HG03108 (cell line): ENCODE data around the gene MAP7D3.
"Not testable (repeated sequence)": the region's sequence is repeated elsewhere in the genome, so short reads cannot be mapped to it uniquely, and the experiment has no call there.

ENCODE experiments used
- ATAC-seq: cut with Tn5 transposase; IDR thresholded peaks from one replicate; pipeline ENCODE4 v1.9.1; 2021; ENCODE audit warnings: moderate library complexity; ENCODE audit not compliant: unreplicated experiment

Gene MAP7D3

DNA sequence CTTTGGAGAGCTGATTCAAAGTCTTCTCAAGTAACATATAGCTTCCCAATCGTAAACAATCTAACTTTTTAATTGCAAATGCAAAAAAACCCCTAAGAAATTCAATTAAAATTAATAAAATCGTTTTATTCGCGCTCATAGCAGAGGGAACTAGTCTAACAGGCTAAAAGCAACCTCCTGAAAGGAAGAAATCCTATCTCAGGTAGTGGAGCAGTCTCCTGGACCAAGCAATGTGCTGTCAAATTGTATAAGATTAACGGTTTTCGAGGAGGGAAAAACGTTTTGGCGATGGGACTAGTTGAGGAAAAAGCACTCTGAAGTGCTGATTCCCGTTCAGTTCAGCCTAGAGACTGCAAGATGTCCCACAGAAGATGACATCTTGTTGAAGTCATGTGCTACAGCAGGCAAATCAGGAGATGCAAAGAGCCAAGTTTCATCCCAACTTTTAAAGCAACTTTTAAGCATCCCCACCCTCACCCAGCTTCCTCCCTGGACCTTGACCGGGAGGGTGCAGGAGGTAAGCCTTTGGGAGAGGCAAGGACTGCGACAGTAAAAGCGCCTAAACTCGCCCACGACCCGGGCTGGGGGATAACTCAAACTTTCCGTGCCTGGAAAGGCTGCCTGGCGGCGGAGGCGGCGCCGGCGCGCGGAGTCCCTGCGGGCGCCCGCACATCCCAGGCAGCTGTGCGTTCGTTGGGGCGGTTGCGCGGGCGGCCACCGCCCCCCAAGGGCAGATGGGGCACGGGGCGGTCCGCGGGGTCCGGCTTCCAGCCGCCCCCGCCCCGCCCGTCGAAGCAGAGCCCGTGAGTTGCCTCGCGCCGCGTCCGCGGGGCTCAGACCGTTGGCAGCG lies 784 bp downstream of the MAP7D3 start:
- peak; percentile 32 for ATAC-seq

DNA sequence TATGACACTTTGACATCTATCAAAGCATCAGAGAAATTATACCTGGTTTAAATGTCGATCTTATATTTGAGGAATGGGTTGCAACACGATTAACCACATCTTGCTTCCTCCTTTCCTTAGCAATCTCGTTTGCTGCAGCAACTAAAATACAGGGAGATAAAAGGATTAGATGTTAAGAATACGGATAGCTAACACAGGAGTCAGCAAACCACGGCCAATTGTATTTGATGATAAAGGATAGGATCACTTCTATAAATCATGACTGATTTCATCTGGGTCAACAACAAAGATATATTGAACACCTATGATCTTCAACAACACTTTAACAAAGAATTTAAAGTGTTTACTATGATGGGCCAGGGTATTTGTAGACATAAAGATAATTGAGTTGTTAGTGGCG lies 5.0 kb downstream of the MAP7D3 start:
- no peak for ATAC-seq

DNA sequence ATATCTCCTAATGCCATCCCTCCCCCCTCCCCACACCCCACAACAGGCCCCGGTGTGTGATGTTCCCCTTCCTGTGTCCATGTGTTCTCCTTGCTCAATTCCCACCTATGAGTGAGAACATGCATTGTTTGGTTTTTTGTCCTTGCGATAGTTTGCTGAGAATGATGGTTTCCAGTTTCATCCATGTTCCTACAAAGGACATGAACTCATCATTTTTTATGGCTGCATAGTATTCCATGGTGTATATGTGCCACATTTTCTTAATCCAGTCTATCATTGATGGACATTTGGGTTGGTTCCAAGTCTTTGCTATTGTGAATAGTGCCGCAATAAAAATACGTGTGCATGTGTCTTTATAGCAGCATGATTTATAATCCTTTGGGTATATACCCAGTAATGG lies 13.4 kb downstream of the MAP7D3 start:
- ATAC-seq, result not testable (repeated sequence)

DNA sequence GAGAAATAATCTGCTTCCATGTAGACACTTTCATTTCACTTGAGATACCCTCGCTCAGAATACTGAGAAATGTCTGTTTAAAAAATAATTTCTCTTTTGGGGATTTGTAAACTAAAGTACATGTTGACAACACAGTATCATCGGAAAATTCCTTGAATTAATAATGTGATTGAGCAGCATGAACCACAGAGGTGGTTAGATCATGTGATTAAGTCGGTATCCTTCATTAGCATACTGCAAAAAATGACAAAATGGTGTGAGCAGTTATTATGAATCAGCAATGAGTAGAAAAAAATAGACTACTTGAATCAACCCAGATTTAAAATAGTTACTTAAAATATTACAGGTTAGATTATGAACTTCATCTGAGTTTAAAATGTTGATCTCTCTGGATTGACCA lies 14.1 kb downstream of the MAP7D3 start:
- no peak for ATAC-seq

DNA sequence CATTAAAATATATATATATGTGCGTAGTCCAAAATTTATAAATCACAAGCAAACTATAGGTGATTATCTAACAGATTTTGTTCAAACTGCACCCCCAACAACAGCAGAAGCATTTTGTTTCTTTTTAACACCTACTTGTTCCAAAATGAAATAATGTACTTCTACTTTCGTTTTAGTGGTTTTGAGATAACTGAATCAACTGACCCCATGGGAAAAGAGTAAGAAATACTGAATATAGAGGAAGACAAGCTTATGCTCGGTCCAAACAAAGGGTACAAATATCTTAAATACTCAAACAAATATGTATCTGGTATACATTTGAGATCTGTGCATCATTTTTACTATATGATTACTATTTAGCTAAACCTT lies 22.4 kb downstream of the MAP7D3 start:
- ATAC-seq, result no peak

DNA sequence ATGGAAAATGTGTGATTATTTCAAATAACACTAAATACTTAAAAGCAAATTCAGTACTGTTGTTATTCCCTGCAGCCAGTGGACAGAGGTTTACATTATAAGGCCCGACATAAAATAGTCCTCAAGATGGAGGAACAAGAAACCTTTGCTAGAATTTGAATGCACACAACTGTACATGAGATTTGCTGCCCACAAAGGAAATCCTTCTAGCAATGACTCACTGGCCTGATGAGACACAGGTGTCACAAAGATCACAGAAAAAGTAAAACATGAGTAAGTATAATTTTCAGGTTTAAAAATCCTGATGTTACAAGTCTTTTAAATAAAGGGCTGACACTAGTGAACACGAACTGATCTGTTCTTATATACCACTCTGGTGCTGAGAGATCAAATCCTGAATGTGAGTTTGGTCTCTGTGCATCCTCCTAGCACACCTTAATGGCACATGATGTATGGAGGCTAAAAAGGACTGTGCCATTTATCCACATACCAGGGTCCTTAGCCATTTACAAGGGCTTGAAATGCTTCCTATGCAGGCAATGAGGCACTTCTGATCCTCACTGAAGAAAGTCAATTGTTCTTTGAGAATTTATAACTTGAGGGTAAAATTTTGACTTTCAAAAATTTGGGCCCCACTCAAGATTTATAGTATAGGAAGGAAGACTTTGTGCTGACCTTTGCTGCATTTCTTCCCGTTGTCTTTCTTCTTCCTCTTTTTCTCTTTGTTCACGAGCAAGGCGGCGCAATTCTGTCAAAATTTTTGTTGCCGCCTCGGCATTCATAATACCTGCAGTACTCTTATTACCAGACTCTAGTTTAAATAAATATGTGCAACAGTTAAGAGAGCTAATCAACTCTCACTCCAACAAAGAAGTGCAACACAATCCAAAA lies 23.0 kb downstream of the MAP7D3 start:
- ATAC-seq, result no peak

DNA sequence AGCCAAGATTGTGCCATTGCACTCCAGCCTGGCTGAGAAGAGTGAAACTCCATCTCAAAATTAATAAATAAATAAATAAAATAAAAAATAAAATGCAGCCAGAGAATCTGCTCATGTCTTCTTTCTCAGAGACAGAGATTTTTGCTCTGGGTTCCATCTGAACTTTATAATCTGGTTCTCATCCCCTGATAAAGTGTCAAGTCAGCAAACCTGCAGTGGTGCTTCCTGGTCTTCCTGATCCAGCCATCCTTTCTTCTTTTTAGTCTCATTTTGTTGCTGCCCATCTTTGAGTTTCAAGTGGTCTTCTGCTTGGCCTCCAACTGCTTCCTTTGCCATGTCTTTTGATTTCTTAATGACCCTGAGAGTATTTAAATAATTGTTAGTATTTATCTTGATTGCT lies 24.1 kb downstream of the MAP7D3 start:
- ATAC-seq, result no peak

DNA sequence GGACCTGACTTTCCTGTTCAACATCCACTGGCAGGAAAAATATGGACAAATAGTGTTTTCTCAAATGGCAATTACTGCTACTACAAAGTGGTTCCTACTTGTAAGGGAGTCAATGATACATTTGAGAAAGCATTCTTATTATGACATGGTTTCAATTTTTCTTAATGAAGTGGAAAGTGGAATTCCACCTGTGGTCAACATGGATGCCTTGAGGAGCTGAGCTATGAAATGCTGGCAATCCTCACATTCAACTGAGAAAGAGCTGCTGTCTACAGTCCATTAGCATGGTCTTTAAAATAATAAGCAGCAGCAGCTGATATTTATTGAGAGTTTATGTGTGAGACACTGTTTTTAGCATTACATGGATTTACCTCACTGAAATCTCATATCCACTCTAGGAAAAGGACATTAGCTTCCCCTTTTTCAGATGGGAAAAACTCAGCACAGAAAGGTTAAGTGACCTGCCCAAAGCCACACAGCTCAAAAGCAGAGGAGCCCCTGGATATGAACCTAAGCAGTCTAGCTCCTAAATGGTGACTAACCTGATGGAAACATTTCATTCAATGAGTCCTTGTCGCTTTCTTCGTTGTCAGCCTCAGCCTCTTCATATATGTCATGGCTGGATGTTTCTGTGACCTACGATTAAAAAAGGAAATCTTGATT lies 29.2 kb downstream of the MAP7D3 start:
- no peak for ATAC-seq

DNA sequence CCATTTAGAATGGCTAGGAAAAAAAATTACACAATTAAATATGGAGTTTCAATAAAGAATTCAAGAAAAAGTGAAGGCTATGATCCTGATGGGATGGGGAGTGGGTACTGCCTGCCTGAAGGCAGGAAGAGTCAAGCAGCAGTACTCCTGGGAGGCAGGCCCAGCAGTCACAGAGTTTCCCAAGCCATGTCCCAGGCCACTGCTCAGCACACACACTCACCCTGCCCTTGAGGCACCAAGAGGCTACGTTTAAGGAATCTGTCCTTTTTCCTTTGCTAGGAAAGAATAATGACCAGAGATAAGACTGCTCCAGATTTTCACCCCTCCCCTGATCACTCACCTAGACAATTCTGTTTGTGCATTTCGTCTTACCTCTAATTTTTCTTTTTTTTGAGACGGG lies 30.2 kb downstream of the MAP7D3 start:
- ATAC-seq, result no peak

DNA sequence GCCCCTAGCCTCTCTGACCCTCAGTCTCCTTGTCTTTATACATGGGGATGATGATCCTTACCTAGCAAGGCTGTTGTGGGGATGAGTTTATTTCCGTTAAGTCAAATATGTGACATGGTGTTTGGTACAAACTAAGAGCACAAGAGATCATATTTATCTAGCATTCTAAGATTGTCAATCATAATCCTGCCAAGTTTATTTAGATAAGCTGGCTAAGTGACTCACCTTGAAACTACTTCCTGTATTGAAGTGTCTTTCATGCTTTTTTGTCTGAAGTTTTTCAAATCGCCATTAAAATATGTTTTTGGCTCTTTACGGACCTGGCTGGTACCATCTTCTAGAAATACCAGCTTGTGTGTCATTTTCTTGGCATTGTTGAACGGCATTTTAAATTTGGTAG lies 30.7 kb downstream of the MAP7D3 start:
- ATAC-seq, result no peak

DNA sequence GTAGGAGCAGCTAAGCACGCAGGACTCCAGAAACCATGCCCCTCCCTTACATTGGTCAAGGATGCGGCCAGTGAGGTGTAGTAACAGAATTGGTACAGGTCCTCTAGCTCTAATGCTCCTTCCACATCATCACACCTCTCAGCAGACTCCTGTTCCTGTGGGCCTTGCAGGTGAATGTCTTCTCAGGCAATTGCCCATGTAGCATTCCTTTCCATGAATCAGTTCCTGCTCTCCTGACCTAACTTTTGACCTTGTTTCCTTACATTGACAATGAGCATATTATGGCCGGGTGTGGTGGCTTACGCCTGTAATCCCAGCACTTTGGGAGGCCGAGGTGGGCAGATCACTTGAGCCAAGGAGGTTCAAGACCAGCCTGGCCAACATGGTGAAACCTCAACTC lies 31.3 kb downstream of the MAP7D3 start:
- ATAC-seq, result no peak

DNA sequence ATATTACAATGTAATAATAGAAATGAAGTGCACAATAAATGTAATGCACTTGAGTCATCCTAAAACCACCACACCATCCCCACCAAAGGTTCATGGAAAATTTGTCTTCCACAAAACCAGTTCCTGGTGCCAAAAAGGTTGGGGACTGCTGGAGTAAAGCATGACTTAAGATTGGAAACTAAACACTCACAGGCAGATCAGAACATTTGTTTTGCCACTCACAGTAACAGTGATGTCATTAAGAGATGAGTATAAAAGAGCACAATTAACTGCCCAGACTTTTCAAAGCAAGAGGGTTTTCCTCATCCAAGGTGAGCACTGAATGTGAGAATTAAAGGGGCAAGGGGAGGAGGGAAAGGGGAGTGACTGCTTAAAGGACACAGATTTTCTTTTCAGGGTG lies 35.6 kb downstream of the MAP7D3 start:
- no peak for ATAC-seq

DNA sequence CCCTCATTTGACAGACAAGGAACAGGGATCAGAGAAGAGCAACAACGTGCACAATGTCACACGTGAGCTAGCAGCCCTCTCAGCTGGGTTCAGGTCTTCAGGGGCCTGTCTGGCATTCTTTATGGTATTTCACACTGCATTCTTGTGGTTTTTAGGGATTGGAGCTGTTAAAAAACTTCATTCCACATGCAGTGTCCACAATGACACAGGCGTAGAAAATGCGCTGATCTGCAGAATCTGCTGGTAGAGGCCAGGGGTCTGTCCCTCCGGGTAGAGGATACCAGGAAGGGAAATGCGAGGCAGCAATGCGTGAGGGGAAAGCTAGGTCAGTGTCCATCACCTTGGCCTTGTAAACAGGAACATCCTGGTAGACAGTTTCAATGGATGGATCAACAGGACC lies 36.6 kb downstream of the MAP7D3 start:
- ATAC-seq, result no peak

DNA sequence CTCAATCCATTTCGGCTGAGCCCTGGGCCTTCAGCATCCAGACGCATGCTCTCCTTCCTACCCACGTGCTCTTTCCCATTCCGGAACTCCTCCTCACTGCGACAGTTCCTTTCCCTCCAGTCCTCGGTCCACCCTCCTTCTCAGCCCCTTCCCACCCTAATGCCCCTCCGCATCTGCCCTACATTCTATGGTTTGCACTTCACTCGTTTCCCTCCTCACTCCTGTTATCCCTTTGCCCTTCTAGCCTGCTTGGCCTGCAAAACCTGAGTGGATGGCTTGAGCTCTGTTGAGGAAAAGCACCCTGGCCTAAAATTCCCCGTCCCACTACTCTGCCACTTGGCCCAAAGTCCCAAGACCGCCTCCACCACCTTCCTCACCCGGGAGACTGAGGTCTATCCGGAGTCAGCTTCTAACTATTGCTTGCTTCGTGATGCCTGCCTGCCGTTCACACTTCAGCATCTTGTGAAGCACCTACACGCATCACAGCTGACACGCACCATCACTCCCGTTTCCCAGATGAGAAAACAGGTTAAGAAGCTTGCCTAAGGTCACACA lies 38.6 kb downstream of the MAP7D3 start:
- no peak for ATAC-seq

DNA sequence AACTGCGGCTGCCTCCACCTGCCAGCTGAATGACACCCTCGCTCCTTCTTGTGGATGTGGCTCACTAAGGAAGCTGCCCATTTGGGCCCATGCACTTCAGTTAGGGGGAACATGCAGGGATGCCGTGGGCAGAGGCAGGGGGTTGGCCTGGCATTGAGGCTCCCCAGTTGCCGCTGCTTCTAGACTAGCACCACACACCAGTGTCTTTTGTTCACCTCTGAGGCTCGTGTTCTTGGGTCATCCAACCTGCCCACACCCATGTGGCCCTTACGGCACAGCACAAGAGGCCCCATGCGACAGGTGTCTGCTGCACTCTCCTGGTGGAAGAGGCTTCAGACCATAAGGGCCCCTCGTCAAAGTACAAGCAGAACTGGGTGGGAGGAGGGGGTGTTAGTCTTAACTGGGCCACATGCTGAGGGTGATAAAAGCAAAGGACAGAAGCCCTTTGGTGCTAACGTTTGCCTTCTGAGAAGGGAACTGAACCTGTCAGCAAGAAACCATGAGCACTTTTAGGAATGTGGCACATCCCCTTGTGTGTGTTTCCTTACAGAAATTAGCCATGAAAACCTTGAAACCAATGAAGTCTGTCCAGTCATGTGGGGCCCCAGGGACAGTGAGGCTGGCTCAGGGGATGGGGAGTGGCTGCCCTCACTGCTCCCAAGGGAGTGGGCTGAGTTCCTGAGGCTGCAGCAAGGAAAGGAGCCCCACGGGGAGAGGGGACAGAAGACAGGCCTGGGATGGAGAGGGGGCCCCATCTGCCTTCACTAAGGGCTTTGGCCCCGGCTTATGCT lies 39.2 kb downstream of the MAP7D3 start:
- no peak for ATAC-seq

DNA sequence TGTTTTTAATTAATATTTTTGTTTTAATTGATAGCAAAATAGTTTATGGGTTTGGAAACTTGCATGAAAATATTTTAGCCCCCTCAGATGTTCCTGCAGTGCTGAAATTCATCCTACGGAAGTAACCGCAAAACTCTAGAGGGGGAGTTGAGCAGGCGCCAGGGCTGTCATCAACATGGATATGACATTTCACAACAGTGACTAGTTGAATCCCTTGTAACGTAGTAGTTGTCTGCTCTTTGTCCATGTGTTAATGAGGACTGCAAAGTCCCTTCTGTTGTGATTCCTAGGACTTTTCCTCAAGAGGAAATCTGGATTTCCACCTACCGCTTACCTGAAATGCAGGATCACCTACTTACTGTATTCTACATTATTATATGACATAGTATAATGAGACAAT lies 40.4 kb downstream of the MAP7D3 start:
- ATAC-seq, result no peak

DNA sequence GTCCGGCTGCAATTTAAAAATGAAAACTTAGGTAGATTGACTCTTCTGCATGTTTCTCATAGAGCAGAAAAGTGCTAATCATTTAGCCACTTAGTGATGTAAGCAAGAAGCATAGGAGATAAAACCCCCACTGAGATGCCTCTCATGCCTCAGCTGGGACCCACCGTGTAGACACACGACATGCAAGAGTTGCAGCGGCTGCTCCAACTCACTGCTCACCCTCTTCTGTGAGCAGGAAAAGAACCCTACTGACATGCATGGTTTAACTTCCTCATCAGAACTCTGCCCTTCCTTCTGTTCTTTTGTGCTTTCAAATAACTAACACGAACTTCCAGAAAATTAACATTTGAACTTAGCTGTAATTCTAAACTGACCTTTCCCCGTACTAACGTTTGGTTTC lies 41.0 kb downstream of the MAP7D3 start:
- ATAC-seq, result no peak

DNA sequence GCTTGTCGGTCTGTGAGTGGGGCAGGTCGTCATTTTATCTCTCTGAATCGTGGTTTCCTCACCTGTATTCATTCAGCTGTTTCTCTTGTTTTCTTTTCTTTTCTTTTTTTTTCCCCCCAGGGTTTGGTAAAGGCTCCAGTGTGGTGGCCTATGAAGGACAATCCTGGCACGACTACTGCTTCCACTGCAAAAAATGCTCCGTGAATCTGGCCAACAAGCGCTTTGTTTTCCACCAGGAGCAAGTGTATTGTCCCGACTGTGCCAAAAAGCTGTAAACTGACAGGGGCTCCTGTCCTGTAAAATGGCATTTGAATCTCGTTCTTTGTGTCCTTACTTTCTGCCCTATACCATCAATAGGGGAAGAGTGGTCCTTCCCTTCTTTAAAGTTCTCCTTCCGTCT lies 41.4 kb downstream of the MAP7D3 start:
- no peak for ATAC-seq

DNA sequence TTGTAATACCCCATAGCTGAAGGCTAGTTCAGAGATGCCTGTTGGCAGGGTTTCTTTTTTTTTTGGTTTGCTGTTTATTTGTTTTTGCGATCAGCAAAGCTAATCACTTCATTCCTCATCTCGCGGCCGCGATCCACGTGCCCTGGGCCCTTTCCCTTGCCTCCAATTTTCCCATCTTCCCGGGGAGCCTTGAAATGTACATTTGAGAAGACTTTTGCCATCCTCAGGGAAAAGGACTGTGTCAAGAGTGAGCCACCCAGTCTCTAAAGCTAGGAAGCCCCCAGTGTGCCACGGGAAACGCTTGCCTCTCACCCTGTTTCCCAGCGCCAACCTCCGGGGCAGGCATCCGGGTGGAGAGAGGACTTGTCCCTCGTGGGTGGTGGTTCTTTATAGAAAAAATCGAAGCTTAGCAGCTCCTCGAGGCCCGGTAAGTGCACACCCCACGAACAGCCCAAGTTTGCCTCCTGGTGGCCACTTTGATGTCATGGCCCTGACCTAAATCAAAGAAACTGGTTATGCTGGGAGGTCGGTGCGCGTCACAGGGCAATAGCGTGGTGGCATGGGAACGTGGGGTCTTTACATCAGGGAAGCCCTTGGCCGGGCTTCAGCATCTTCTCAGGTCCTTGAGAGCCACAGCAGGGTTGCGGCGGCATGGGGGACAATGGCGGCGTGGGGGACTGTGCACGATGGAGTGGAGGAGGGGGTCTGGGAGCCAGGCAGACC lies 42.0 kb downstream of the MAP7D3 start:
- ATAC-seq, result no peak

DNA sequence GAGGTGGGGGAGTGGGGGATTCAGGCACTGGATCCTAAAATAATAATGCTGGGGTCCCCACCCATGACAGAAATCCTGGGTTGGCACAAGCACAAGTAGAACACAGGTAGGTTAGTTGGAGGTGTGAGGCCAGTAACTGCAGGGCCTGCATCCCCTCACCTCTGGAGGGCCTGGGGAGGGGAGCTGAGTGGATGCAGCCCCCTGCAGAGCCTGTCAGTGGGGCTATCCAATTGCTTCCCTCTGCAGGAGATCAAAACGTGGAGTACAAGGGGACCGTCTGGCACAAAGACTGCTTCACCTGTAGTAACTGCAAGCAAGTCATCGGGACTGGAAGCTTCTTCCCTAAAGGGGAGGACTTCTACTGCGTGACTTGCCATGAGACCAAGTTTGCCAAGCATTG lies 43.7 kb downstream of the MAP7D3 start:
- ATAC-seq, result no peak
